Hematopoietic multipotent progenitor cell (in vitro differentiated cells): ENCODE measurements around the gene PTPRM. TPM values are rescaled to one million over a fixed set of nuclear protein-coding genes. Genes with fewer than 3 reads are reported as not detected.

Source experiments
- DNase-seq, 3 donors: peaks; one replicate each; pipeline ENCODE4 v3.0.0-alpha.2; 2011 to 2015; ENCODE audit warnings: low read depth in 2 of 3, low spot score in 2 of 3
- total RNA-seq: library from RNA; depleted of rRNA; stranded (reverse); fragments of >200 nt; gene quantifications from one replicate; pipeline ENCODE4 v1.2.3, GENCODE V29; 2012

Gene PTPRM
- total RNA-seq, 1 donor, result 18.0 TPM

GRCh38 chr18:7663366-7664312, 96.5 kb downstream of the PTPRM start:
- no peak for DNase-seq

GRCh38 chr18:7666195-7666776, 99.2 kb downstream of the PTPRM start:
- no peak for DNase-seq

GRCh38 chr18:7668392-7668791, 101.3 kb downstream of the PTPRM start:
- DNase-seq, result no peak

GRCh38 chr18:7669361-7669760, 102.2 kb downstream of the PTPRM start:
- no peak for DNase-seq

- no peak for DNase-seq
These were observed 104.0 kb downstream of the PTPRM start for GRCh38 chr18:7671105-7671504.

- DNase-seq, result no peak
These were observed 109.2 kb downstream of the PTPRM start for GRCh38 chr18:7676253-7676873.

DNA sequence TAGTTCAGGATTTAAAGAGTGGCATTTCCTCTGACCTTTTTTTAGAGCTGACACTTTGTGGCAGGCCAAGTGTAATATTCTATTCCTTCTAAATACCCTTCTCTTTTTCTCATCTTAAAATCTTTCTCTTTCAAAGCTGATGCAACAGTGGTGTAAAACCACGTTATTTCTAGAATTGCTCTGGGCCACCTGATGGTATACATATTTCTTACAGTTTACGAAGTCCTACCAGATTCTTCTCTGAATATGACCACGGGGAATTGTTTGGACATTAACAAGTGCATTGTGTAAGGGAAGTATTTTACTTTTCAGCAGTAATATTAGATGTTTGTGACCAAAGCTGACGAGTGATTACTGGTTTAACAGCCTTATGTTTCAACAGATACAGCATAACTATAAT, 109.9 kb downstream of the PTPRM start:
- DNase-seq, result no peak

DNA sequence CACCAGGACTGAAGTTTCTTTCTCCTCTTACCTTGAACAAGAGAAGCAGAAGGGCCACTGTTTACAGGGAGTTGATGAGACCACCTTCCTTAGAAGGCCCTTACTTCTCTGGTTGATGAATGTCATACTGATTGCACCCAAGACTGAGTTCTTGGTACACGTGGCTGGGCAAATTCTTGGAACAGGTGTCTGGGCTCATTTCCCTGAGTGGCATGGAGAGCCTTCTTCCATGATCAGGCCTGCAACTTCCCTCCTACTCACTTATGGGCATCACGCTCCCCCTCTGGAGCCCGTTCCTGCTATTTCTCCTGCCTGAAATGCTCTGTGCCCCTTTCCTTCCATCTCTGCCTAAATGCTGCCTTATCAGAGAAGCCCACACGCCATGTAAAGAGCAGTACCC, 110.3 kb downstream of the PTPRM start:
- no peak for DNase-seq

- DNase-seq, result no peak
These were observed 111.3 kb downstream of the PTPRM start for GRCh38 chr18:7678389-7678788.

- no peak for DNase-seq
These were observed 111.7 kb downstream of the PTPRM start for GRCh38 chr18:7678801-7679200.

DNA sequence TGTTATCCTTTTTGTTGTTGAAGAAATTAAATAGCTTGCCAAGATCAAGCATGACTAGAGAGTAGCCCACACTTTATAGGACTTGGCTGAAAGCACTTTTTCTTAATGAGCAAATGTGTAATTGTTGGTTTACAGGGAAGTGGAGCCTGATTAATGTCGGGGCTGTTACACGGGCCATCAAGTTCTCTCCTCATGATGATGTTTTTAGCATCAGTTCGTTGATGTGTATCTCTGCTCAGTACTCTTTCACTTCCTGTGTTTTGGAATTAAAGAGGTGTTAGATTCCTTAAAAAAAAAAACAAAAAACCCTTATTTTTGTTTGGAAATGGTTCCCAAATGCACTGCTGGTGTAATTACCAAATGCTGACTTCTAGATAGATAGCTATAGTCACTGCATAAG, 114.2 kb downstream of the PTPRM start:
- DNase-seq, result no peak

DNA sequence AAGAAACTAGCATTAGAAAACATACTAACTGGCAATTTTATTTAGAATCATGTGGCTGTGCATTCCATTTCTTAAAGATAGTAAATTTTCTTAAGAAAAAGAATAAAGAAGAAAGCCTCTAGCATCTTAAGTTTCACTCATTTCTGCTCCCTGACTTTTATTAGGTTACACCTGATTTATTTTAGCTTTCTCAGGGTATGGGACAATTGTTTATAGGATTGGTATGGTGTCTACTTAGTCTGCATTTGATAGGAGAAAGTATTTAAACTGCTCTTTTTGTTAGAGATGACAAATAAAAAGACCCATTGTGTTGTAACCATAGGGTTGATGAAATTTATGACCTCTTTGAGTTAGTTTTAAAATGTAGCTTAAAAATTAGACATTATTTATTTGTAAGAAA, 115.2 kb downstream of the PTPRM start:
- no peak for DNase-seq

GRCh38 chr18:7683753-7684152, 116.6 kb downstream of the PTPRM start:
- DNase-seq, result no peak

GRCh38 chr18:7684357-7684756, 117.2 kb downstream of the PTPRM start:
- no peak for DNase-seq

- DNase-seq, result no peak
These were observed 117.8 kb downstream of the PTPRM start for GRCh38 chr18:7684966-7685365.

DNA sequence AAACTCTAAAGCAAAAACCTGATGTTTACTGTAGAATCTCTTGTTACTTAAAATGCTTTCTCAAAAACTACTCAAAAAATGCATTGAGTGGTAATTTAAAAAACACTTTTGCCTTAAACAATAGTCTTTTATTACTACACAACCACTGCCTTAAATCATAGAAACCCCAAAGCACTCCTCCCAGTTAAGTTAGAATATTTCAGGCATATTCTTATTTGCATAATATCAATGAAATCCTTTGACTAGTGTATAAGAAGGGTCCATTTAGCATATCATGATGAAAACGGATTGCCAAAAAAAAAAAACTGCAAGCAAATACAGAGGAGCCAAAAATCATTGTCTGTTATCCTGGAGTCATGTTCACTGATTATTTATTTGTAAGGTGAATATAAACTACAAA, 119.2 kb downstream of the PTPRM start:
- no peak for DNase-seq

DNA sequence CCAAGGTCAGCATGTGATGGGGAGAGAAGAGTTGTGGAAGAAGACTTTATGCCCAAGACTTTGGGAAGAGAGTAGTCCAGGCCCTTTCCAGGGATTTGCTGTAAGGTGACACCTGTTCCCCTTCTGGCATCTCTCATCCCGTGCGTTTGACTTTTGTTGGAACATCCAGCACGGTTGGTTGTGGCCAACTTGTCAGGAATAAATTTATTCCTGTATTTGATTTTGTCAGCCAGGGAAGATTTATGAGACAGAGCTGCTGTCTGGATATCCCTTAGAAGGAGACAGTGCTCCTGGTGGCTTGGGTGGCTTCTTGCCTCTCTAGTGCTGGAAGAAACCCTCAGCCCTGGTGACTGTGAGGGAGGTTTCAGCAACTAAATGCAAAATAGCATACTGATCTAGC, 121.5 kb downstream of the PTPRM start:
- DNase-seq, result no peak

- no peak for DNase-seq
These were observed 124.1 kb downstream of the PTPRM start for GRCh38 chr18:7691206-7691605.

DNA sequence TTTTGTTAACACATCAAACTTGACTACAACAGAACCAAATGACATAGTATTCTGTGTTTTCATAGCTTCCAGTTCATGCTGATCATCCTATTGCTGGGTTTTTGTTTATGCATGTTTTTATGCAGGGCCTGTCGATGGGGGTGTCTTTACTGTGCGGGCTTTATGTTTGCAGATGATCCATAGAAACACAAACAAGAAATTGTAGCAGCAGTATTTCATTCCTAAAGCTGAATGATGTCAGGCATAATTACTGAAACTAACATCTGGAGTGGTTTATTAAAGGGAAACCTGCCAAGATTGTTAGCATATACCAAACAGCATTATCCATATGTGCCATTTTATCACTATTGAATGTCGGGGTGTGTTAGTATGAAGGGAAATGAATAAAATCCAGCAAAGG, 129.7 kb downstream of the PTPRM start:
- DNase-seq, result no peak

- DNase-seq, result no peak
These were observed 130.2 kb downstream of the PTPRM start for GRCh38 chr18:7697306-7697705.

- no peak for DNase-seq
These were observed 144.4 kb downstream of the PTPRM start for GRCh38 chr18:7711495-7711894.

DNA sequence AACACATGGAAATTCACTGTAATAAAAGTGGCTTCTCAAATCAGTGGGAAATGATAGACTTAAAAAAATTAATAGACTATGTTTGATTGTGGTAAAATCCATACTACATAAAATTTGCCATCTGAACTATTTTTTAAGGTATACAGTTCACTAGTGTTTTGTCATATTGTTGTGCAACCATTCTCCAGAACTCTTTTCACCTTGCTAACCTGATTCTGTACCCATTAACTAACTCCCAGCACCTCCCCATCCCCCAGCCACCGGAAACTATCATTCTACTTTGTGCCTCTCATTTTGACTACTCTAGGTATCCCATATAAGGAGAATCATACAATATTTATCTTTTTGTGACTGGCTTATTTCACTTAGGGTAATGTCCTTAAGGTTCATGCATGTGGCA, 153.3 kb downstream of the PTPRM start:
- no peak for DNase-seq
